Stimulated activated effector memory CD8-positive, alpha-beta T cell treated with anti-CD3 and anti-CD28 coated beads, Interleukin-12 subunit alpha, Interleukin-12 subunit beta, amount 100 ng/mL, for 72 hours (primary cell): ENCODE results near the gene ZNF516.

Source experiments
- ATAC-seq: fragments of 150-1000 bp; cut with Tn5 transposase; 2 replicates; pipeline ENCODE4 v1.10.0; 2021
- DNase-seq, 2 donors: peaks; one replicate each; pipeline ENCODE4 v3.0.0; 2021 to 2022; ENCODE audit warnings: low spot score in 2 of 2
- H3K27ac Mint-ChIP-seq: one replicate; pipeline ENCODE4 v1.8.0; 2022; ENCODE audit warnings: mild to moderate bottlenecking, mixed read lengths
- H3K36me3 Mint-ChIP-seq: one replicate; pipeline ENCODE4 v1.8.0; 2022; ENCODE audit warnings: mild to moderate bottlenecking, mixed read lengths
- H3K4me1 Mint-ChIP-seq: one replicate; pipeline ENCODE4 v1.8.0; 2022; ENCODE audit warnings: mixed read lengths
- H3K4me3 Mint-ChIP-seq: one replicate; pipeline ENCODE4 v1.8.0; 2022; ENCODE audit warnings: mild to moderate bottlenecking, mixed read lengths
- H3K9me3 Mint-ChIP-seq: one replicate; pipeline ENCODE4 v1.8.0; 2022; ENCODE audit warnings: mixed read lengths

ZNF516 gene

GRCh38 chr18:76407681-76408080 is 87.4 kb downstream of the ZNF516 start:
- H3K27ac Mint-ChIP-seq, result no peak overlapping the region
- H3K4me1 Mint-ChIP-seq, result peaks cover 29% of the 10 kb centered on the region
- no peaks in the 10 kb centered on the region for H3K9me3 Mint-ChIP-seq
- no peaks in the 10 kb centered on the region for H3K36me3 Mint-ChIP-seq
- ATAC-seq (no peak), DNase-seq (no peak)
- no peak overlapping the region for H3K4me3 Mint-ChIP-seq

- H3K27ac Mint-ChIP-seq, result no peak overlapping the region
- ATAC-seq, result no peak
- DNase-seq, result no peak
- H3K9me3 Mint-ChIP-seq, result no peaks in the 10 kb centered on the region
- H3K4me1 Mint-ChIP-seq, result peaks cover 31% of the 10 kb centered on the region
- H3K36me3 Mint-ChIP-seq, result no peaks in the 10 kb centered on the region
- no peak overlapping the region for H3K4me3 Mint-ChIP-seq
These were observed 88.3 kb downstream of the ZNF516 start for GRCh38 chr18:76406791-76407190.

- peak; percentile 26 to 64 for DNase-seq
- peaks cover 26% of the 10 kb centered on the region for H3K4me1 Mint-ChIP-seq
These were observed 89.2 kb downstream of the ZNF516 start for GRCh38 chr18:76405681-76406356.

GRCh38 chr18:76405280-76405679 is 89.8 kb downstream of the ZNF516 start:
- H3K27ac Mint-ChIP-seq, result no peak overlapping the region
- H3K9me3 Mint-ChIP-seq, result no peaks in the 10 kb centered on the region
- no peak for ATAC-seq
- H3K4me1 Mint-ChIP-seq, result peaks cover 20% of the 10 kb centered on the region
- H3K36me3 Mint-ChIP-seq, result no peaks in the 10 kb centered on the region
- no peak overlapping the region for H3K4me3 Mint-ChIP-seq
- no peak for DNase-seq

More at GRCh38 chr18:76405681-76406356, 89.2 kb downstream of the ZNF516 start:
- H3K27ac Mint-ChIP-seq, result no peak overlapping the region
- no peak overlapping the region for H3K4me3 Mint-ChIP-seq
- peak; percentile 43 for ATAC-seq
- H3K9me3 Mint-ChIP-seq, result no peaks in the 10 kb centered on the region
- no peaks in the 10 kb centered on the region for H3K36me3 Mint-ChIP-seq

GRCh38 chr18:76404345-76404831 is 90.7 kb downstream of the ZNF516 start:
- no peak for ATAC-seq
- H3K36me3 Mint-ChIP-seq, result no peaks in the 10 kb centered on the region

GRCh38 chr18:76402026-76402990 is 92.7 kb downstream of the ZNF516 start:
- Mint-ChIP-seq H3K4me1 (peaks cover 25% of the 10 kb centered on the region), H3K27ac (no peak overlapping the region), H3K9me3 (no peaks in the 10 kb centered on the region), H3K36me3 (no peaks in the 10 kb centered on the region), H3K4me3 (no peak overlapping the region)
- ATAC-seq (no peak), DNase-seq (no peak)

More at GRCh38 chr18:76404345-76404831, 90.7 kb downstream of the ZNF516 start:
- no peak for DNase-seq
- peaks cover 20% of the 10 kb centered on the region for H3K4me1 Mint-ChIP-seq
- H3K9me3 Mint-ChIP-seq, result no peaks in the 10 kb centered on the region
- no peak overlapping the region for H3K4me3 Mint-ChIP-seq
- no peak overlapping the region for H3K27ac Mint-ChIP-seq

- no peak overlapping the region for H3K27ac Mint-ChIP-seq
- H3K4me1 Mint-ChIP-seq, result peaks cover 21% of the 10 kb centered on the region
- H3K9me3 Mint-ChIP-seq, result no peaks in the 10 kb centered on the region
- H3K36me3 Mint-ChIP-seq, result no peaks in the 10 kb centered on the region
- no peak for ATAC-seq
- no peak overlapping the region for H3K4me3 Mint-ChIP-seq
- no peak for DNase-seq
These were observed 93.5 kb downstream of the ZNF516 start for GRCh38 chr18:76401498-76401897.

- Mint-ChIP-seq H3K4me1 (peaks cover 19% of the 10 kb centered on the region), H3K4me3 (no peak overlapping the region)
These were observed 95.2 kb downstream of the ZNF516 start for GRCh38 chr18:76399613-76400391.

GRCh38 chr18:76398896-76399612 is 96.0 kb downstream of the ZNF516 start:
- Mint-ChIP-seq H3K27ac (no peak overlapping the region), H3K4me3 (no peak overlapping the region), H3K4me1 (peaks cover 19% of the 10 kb centered on the region), H3K36me3 (no peaks in the 10 kb centered on the region), H3K9me3 (no peaks in the 10 kb centered on the region)
- ATAC-seq (peak; percentile 89), DNase-seq (peak; percentile 68 to 82)

More at GRCh38 chr18:76399613-76400391, 95.2 kb downstream of the ZNF516 start:
- Mint-ChIP-seq H3K27ac (no peak overlapping the region), H3K9me3 (no peaks in the 10 kb centered on the region), H3K36me3 (no peaks in the 10 kb centered on the region)
- DNase-seq (no peak), ATAC-seq (no peak)

- DNase-seq (no peak), ATAC-seq (no peak)
- Mint-ChIP-seq H3K36me3 (no peaks in the 10 kb centered on the region), H3K4me1 (peaks cover 18% of the 10 kb centered on the region), H3K4me3 (no peak overlapping the region), H3K27ac (no peak overlapping the region), H3K9me3 (no peaks in the 10 kb centered on the region)
These were observed 96.7 kb downstream of the ZNF516 start for GRCh38 chr18:76398295-76398694.

- Mint-ChIP-seq H3K4me3 (no peak overlapping the region), H3K9me3 (no peaks in the 10 kb centered on the region), H3K27ac (no peak overlapping the region), H3K4me1 (peaks cover 11% of the 10 kb centered on the region), H3K36me3 (no peaks in the 10 kb centered on the region)
- DNase-seq (no peak), ATAC-seq (no peak)
These were observed 97.4 kb downstream of the ZNF516 start for GRCh38 chr18:76397631-76398030.

- Mint-ChIP-seq H3K36me3 (no peaks in the 10 kb centered on the region), H3K27ac (no peak overlapping the region), H3K4me1 (peaks cover 17% of the 10 kb centered on the region), H3K9me3 (no peaks in the 10 kb centered on the region), H3K4me3 (no peak overlapping the region)
- DNase-seq (no peak), ATAC-seq (no peak)
These were observed 98.2 kb downstream of the ZNF516 start for GRCh38 chr18:76396792-76397191.

GRCh38 chr18:76395609-76396008 is 99.4 kb downstream of the ZNF516 start:
- ATAC-seq, result no peak
- no peaks in the 10 kb centered on the region for H3K36me3 Mint-ChIP-seq
- no peak overlapping the region for H3K27ac Mint-ChIP-seq
- no peak overlapping the region for H3K4me3 Mint-ChIP-seq
- peaks cover 28% of the 10 kb centered on the region for H3K4me1 Mint-ChIP-seq
- no peak for DNase-seq
- H3K9me3 Mint-ChIP-seq, result no peaks in the 10 kb centered on the region

- Mint-ChIP-seq H3K4me1 (peaks cover 29% of the 10 kb centered on the region), H3K27ac (no peak overlapping the region), H3K9me3 (no peaks in the 10 kb centered on the region), H3K36me3 (no peaks in the 10 kb centered on the region), H3K4me3 (no peak overlapping the region)
- ATAC-seq, result no peak
- DNase-seq, result no peak
These were observed 100.1 kb downstream of the ZNF516 start for GRCh38 chr18:76394780-76395476.
